HepG2 (cell line): ENCODE data around the gene NLE1. TPM values are rescaled to one million over a fixed set of nuclear protein-coding genes. Genes with fewer than 3 reads are reported as not detected.
A peak's percentile ranks its signal among the peaks of the same experiment; 100 is the strongest.

Experiments
- HNRNPUL1 ChIP-seq: fragments of 200-400 bp; formaldehyde crosslinking; IDR thresholded peaks from 2 replicates; pipeline ENCODE4 v1.6.1; 2017; ENCODE audit warnings: low read depth, mild to moderate bottlenecking, low read length, moderate library complexity
- NAIF1 ChIP-seq: sonication (generic); formaldehyde crosslinking; IDR thresholded peaks from 2 replicates; pipeline ENCODE4 v1.5.0; 2020; ENCODE audit warnings: mild to moderate bottlenecking, missing genetic modification reagents, borderline replicate concordance
- PCBP2 ChIP-seq: fragments of 200-400 bp; formaldehyde crosslinking; optimal IDR thresholded peaks from 2 replicates; pipeline ENCODE3; 2018; ENCODE audit warnings: low read length, low read depth; ENCODE audit not compliant: poor library complexity, severe bottlenecking
- POLR2AphosphoS2 ChIP-seq: IDR thresholded peaks from 2 replicates; pipeline ENCODE4 v1.6.1; 2011; ENCODE audit warnings: low read depth, low read length, improper control_type of control experiment
- SCMH1 ChIP-seq: sonication (generic); formaldehyde crosslinking; IDR thresholded peaks from 2 replicates; pipeline ENCODE4 v1.9.0; 2021; ENCODE audit warnings: missing genetic modification reagents, mild to moderate bottlenecking, borderline replicate concordance
- polyA plus RNA-seq, 8 experiments: library from polyadenylated mRNA; depleted of rRNA in 3 of 8; stranded (reverse) in 7 of 8; unstranded in 1 of 8; fragments of >200 nt; fragmentation: Illumina TruSeq in 4 of 8; extraction: Trizol in 4 of 8; gene quantifications; 2 replicates each; pipeline versions ENCODE4 v1.2.1 to v1.2.3, GENCODE V29; 2011 to 2016; ENCODE audit warnings: low read depth in 4 of 8, missing spikeins in 1 of 8, mixed read lengths in 1 of 8; ENCODE audit not compliant: insufficient read depth in 1 of 8
- total RNA-seq, 5 experiments: library from RNA; depleted of rRNA; stranded (reverse); fragments of >200 nt; fragmentation: Illumina TruSeq; extraction: Trizol; gene quantifications; 2 replicates each; pipeline ENCODE4 v1.2.3, GENCODE V29; 2016; ENCODE audit warnings: low read depth in 1 of 5
- TF ChIP-seq, protein P1 (sequence below): IDR thresholded peaks from 2 replicates; pipeline ENCODE4 v1.6.1; 2012; ENCODE audit warnings: low read length, improper control_type of control experiment
- TF ChIP-seq, protein P2 (sequence below): sonication (generic); formaldehyde crosslinking; IDR thresholded peaks from 2 replicates; pipeline ENCODE4 v1.9.0; 2022; ENCODE audit warnings: low read depth, missing genetic modification reagents
- TF ChIP-seq, protein P3 (sequence below): sonication (generic); formaldehyde crosslinking; IDR thresholded peaks from 2 replicates; pipeline ENCODE4 v1.9.0; 2021; ENCODE audit warnings: missing genetic modification reagents, borderline replicate concordance
- TF ChIP-seq, protein P4 (sequence below): IDR thresholded peaks from 2 replicates; pipeline ENCODE4 v1.6.1; 2016; ENCODE audit warnings: low read depth, missing genetic modification reagents, missing compliant biosample characterization
- TF ChIP-seq, protein P5 (sequence below): sonication (generic); formaldehyde crosslinking; IDR thresholded peaks from 2 replicates; pipeline ENCODE4 v1.5.1; 2020; ENCODE audit warnings: missing genetic modification reagents, mild to moderate bottlenecking, borderline replicate concordance

The NLE1 gene
- total and polyA plus RNA-seq, 2 of the 13 experiments (the other 11 are each of a cell fraction or from before 2014, with no cell fraction given): 20.3 to 34.5 TPM

DNA sequence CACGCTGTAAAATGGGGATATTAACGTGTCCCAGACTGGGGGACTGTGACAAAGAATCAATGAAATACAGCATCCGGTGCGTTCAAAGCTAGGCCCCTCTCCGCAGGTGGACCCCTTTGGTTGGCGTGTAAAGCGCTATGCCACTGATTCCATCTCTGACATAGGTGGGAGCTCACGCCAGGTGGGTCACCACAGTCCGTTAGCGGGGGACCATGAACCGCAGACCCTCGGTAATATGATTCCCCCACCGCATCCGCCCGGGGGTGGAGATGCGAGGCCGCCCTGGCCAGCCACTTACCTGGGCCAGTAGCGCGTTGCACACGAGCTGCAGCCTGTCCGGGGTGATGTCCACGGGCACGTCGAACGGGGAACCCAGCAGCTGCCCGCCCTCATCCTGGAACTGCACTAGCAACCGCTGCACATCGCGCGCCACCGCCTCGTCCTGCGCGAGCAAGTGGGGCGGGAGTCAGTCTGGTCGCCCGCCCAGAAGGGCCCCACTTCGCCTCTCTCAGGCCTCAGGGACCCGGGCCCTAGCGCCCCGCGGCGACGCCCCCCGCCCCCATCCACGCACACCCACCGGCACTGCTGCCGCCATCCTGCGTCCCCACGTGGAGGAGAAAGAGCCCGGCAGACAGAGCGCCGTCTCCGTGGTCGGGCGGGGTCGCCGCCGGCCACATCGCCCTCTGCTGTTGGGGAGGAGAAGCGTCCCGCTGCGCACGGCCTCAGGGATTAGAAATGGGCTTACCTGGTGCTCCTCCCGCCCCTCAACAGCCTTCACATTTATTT is at the start of gene NLE1 (continued):
- TF ChIP-seq, protein P1, sequence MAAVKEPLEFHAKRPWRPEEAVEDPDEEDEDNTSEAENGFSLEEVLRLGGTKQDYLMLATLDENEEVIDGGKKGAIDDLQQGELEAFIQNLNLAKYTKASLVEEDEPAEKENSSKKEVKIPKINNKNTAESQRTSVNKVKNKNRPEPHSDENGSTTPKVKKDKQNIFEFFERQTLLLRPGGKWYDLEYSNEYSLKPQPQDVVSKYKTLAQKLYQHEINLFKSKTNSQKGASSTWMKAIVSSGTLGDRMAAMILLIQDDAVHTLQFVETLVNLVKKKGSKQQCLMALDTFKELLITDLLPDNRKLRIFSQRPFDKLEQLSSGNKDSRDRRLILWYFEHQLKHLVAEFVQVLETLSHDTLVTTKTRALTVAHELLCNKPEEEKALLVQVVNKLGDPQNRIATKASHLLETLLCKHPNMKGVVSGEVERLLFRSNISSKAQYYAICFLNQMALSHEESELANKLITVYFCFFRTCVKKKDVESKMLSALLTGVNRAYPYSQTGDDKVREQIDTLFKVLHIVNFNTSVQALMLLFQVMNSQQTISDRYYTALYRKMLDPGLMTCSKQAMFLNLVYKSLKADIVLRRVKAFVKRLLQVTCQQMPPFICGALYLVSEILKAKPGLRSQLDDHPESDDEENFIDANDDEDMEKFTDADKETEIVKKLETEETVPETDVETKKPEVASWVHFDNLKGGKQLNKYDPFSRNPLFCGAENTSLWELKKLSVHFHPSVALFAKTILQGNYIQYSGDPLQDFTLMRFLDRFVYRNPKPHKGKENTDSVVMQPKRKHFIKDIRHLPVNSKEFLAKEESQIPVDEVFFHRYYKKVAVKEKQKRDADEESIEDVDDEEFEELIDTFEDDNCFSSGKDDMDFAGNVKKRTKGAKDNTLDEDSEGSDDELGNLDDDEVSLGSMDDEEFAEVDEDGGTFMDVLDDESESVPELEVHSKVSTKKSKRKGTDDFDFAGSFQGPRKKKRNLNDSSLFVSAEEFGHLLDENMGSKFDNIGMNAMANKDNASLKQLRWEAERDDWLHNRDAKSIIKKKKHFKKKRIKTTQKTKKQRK: no peak
- no peak for TF ChIP-seq PCBP2
- TF ChIP-seq HNRNPUL1: no peak
- TF ChIP-seq, protein P2, sequence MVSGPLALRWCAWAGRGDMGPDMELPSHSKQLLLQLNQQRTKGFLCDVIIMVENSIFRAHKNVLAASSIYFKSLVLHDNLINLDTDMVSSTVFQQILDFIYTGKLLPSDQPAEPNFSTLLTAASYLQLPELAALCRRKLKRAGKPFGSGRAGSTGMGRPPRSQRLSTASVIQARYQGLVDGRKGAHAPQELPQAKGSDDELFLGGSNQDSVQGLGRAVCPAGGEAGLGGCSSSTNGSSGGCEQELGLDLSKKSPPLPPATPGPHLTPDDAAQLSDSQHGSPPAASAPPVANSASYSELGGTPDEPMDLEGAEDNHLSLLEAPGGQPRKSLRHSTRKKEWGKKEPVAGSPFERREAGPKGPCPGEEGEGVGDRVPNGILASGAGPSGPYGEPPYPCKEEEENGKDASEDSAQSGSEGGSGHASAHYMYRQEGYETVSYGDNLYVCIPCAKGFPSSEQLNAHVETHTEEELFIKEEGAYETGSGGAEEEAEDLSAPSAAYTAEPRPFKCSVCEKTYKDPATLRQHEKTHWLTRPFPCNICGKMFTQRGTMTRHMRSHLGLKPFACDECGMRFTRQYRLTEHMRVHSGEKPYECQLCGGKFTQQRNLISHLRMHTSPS (CRISPR knock-in tag): 0 out of 2 replicates have a peak, but pooled peaks have one; percentile 16
- no peak for TF ChIP-seq POLR2AphosphoS2
- TF ChIP-seq SCMH1: no peak
- TF ChIP-seq NAIF1 (CRISPR knock-in tag): peak; percentile 43; the same call in 1 of the 2 replicates
- TF ChIP-seq, protein P3, sequence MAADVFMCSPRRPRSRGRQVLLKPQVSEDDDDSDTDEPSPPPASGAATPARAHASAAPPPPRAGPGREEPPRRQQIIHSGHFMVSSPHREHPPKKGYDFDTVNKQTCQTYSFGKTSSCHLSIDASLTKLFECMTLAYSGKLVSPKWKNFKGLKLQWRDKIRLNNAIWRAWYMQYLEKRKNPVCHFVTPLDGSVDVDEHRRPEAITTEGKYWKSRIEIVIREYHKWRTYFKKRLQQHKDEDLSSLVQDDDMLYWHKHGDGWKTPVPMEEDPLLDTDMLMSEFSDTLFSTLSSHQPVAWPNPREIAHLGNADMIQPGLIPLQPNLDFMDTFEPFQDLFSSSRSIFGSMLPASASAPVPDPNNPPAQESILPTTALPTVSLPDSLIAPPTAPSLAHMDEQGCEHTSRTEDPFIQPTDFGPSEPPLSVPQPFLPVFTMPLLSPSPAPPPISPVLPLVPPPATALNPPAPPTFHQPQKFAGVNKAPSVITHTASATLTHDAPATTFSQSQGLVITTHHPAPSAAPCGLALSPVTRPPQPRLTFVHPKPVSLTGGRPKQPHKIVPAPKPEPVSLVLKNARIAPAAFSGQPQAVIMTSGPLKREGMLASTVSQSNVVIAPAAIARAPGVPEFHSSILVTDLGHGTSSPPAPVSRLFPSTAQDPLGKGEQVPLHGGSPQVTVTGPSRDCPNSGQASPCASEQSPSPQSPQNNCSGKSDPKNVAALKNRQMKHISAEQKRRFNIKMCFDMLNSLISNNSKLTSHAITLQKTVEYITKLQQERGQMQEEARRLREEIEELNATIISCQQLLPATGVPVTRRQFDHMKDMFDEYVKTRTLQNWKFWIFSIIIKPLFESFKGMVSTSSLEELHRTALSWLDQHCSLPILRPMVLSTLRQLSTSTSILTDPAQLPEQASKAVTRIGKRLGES (CRISPR knock-in tag): no peak
- TF ChIP-seq, protein P4, sequence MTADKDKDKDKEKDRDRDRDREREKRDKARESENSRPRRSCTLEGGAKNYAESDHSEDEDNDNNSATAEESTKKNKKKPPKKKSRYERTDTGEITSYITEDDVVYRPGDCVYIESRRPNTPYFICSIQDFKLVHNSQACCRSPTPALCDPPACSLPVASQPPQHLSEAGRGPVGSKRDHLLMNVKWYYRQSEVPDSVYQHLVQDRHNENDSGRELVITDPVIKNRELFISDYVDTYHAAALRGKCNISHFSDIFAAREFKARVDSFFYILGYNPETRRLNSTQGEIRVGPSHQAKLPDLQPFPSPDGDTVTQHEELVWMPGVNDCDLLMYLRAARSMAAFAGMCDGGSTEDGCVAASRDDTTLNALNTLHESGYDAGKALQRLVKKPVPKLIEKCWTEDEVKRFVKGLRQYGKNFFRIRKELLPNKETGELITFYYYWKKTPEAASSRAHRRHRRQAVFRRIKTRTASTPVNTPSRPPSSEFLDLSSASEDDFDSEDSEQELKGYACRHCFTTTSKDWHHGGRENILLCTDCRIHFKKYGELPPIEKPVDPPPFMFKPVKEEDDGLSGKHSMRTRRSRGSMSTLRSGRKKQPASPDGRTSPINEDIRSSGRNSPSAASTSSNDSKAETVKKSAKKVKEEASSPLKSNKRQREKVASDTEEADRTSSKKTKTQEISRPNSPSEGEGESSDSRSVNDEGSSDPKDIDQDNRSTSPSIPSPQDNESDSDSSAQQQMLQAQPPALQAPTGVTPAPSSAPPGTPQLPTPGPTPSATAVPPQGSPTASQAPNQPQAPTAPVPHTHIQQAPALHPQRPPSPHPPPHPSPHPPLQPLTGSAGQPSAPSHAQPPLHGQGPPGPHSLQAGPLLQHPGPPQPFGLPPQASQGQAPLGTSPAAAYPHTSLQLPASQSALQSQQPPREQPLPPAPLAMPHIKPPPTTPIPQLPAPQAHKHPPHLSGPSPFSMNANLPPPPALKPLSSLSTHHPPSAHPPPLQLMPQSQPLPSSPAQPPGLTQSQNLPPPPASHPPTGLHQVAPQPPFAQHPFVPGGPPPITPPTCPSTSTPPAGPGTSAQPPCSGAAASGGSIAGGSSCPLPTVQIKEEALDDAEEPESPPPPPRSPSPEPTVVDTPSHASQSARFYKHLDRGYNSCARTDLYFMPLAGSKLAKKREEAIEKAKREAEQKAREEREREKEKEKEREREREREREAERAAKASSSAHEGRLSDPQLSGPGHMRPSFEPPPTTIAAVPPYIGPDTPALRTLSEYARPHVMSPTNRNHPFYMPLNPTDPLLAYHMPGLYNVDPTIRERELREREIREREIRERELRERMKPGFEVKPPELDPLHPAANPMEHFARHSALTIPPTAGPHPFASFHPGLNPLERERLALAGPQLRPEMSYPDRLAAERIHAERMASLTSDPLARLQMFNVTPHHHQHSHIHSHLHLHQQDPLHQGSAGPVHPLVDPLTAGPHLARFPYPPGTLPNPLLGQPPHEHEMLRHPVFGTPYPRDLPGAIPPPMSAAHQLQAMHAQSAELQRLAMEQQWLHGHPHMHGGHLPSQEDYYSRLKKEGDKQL (CRISPR knock-in tag): peak; percentile 26; the same call in 1 of the 2 replicates
- TF ChIP-seq, protein P5, sequence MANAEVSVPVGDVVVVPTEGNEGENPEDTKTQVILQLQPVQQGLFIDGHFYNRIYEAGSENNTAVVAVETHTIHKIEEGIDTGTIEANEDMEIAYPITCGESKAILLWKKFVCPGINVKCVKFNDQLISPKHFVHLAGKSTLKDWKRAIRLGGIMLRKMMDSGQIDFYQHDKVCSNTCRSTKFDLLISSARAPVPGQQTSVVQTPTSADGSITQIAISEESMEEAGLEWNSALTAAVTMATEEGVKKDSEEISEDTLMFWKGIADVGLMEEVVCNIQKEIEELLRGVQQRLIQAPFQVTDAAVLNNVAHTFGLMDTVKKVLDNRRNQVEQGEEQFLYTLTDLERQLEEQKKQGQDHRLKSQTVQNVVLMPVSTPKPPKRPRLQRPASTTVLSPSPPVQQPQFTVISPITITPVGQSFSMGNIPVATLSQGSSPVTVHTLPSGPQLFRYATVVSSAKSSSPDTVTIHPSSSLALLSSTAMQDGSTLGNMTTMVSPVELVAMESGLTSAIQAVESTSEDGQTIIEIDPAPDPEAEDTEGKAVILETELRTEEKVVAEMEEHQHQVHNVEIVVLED (CRISPR knock-in tag): peak; percentile 92
